Neuronal stem cell (in vitro differentiated cells): ENCODE measurements around the gene FAM98C.

Experiments used
- DNase-seq: peaks from one replicate; pipeline ENCODE4 v3.0.0-alpha.2; 2013; ENCODE audit warnings: low spot score
- H2AFZ ChIP-seq: one replicate; pipeline ENCODE4 v1.6.1; 2013; ENCODE audit warnings: mild to moderate bottlenecking, low read length, inconsistent platforms
- H2AK5ac ChIP-seq: 2 replicates; pipeline ENCODE4 v1.6.1; 2013; ENCODE audit warnings: low read depth, mild to moderate bottlenecking, inconsistent platforms, low read length, moderate library complexity, mixed read lengths
- H2BK120ac ChIP-seq: 2 replicates; pipeline ENCODE4 v1.6.1; 2013; ENCODE audit warnings: low read depth, mild to moderate bottlenecking, inconsistent platforms, low read length, moderate library complexity, mixed read lengths
- H2BK12ac ChIP-seq: one replicate; pipeline ENCODE4 v1.6.1; 2013; ENCODE audit warnings: low read length, inconsistent platforms
- H2BK15ac ChIP-seq: 2 replicates; pipeline ENCODE4 v1.6.1; 2013; ENCODE audit warnings: mild to moderate bottlenecking, low read length, inconsistent platforms, mixed read lengths
- H2BK5ac ChIP-seq: one replicate; pipeline ENCODE4 v1.6.1; 2013; ENCODE audit warnings: inconsistent platforms, mild to moderate bottlenecking, low read length, moderate library complexity
- H3K14ac ChIP-seq: one replicate; pipeline ENCODE4 v1.6.1; 2013; ENCODE audit warnings: low read length, inconsistent platforms
- H3K18ac ChIP-seq: 2 replicates; pipeline ENCODE4 v1.6.1; 2013; ENCODE audit warnings: low read length, inconsistent platforms
- H3K23ac ChIP-seq: 2 replicates; pipeline ENCODE4 v1.6.1; 2013; ENCODE audit warnings: low read depth, mild to moderate bottlenecking, mixed read lengths, low read length, inconsistent platforms; ENCODE audit not compliant: poor library complexity
- H3K27ac ChIP-seq: replicated peaks from 3 replicates; pipeline ENCODE4 v1.5.1; 2013; ENCODE audit warnings: low read length, inconsistent platforms
- H3K27me3 ChIP-seq, 3 experiments: 2 replicates each; pipeline ENCODE4 v1.6.1; 2013; ENCODE audit warnings: low read length in 3 of 3, mild to moderate bottlenecking in 2 of 3, inconsistent platforms in 1 of 3, low read depth in 1 of 3, mixed read lengths in 1 of 3, moderate library complexity in 1 of 3; ENCODE audit not compliant: control insufficient read depth in 3 of 3, insufficient read depth in 3 of 3
- H3K36me3 ChIP-seq, 2 donors: replicated peaks in 1 of 2; 2 replicates each; pipeline ENCODE4 v1.6.1; 2013; ENCODE audit warnings: low read length in 2 of 2; ENCODE audit not compliant: control insufficient read depth in 2 of 2, insufficient read depth in 2 of 2
- H3K4ac ChIP-seq: 2 replicates; pipeline ENCODE4 v1.6.1; 2013; ENCODE audit warnings: inconsistent platforms, mild to moderate bottlenecking, low read length, moderate library complexity
- H3K4me1 ChIP-seq, 2 donors: 1 replicate in 1 of 2; 2 replicates in 1 of 2; pipeline ENCODE4 v1.6.1; 2013; ENCODE audit warnings: low read length in 2 of 2, low read depth in 1 of 2; ENCODE audit not compliant: control insufficient read depth in 2 of 2, insufficient read depth in 1 of 2
- H3K4me2 ChIP-seq: one replicate; pipeline ENCODE4 v1.6.1; 2013; ENCODE audit warnings: mild to moderate bottlenecking, low read length, inconsistent platforms; ENCODE audit not compliant: insufficient read depth, poor library complexity, severe bottlenecking
- H3K4me3 ChIP-seq, 2 donors: 2 replicates each; pipeline ENCODE4 v1.5.1; 2013; ENCODE audit warnings: low read length in 2 of 2, mild to moderate bottlenecking in 2 of 2, inconsistent platforms in 1 of 2, moderate library complexity in 1 of 2
- H3K79me1 ChIP-seq: one replicate; pipeline ENCODE4 v1.6.1; 2013; ENCODE audit warnings: low read depth, mild to moderate bottlenecking, inconsistent platforms, low read length, moderate library complexity
- H3K9ac ChIP-seq: one replicate; pipeline ENCODE4 v1.6.1; 2013; ENCODE audit warnings: mild to moderate bottlenecking, low read depth, low read length, inconsistent platforms; ENCODE audit not compliant: poor library complexity
- H3K9me3 ChIP-seq, 2 donors: replicated peaks in 1 of 2; 2 replicates each; pipeline versions ENCODE3 to v1.6.1; 2013; ENCODE audit warnings: low read length in 2 of 2, mild to moderate bottlenecking in 2 of 2, inconsistent platforms in 1 of 2, low read depth in 1 of 2, mixed read lengths in 1 of 2, moderate library complexity in 1 of 2; ENCODE audit not compliant: control insufficient read depth in 2 of 2, insufficient read depth in 1 of 2
- H4K8ac ChIP-seq: one replicate; pipeline ENCODE4 v1.6.1; 2013; ENCODE audit warnings: low read depth, mild to moderate bottlenecking, inconsistent platforms, low read length, moderate library complexity
- H4K91ac ChIP-seq: one replicate; pipeline ENCODE4 v1.6.1; 2013; ENCODE audit warnings: low read length, low read depth, mild to moderate bottlenecking, inconsistent platforms; ENCODE audit not compliant: poor library complexity
- WGBS, 2 donors: extraction: QIAGEN DNeasy Blood & Tissue Kit; methylation state at CpG; one replicate each; pipeline ENCODE4 v1.1.7; 2013; ENCODE audit warnings: missing lambda C conversion rate in 2 of 2, mixed read lengths in 1 of 2; ENCODE audit not compliant: insufficient read length in 2 of 2, insufficient replicate concordance in 1 of 2; ENCODE audit errors: extremely low coverage in 2 of 2; 5-methylcytosine and 5-hydroxymethylcytosine counted together

The FAM98C gene

DNA sequence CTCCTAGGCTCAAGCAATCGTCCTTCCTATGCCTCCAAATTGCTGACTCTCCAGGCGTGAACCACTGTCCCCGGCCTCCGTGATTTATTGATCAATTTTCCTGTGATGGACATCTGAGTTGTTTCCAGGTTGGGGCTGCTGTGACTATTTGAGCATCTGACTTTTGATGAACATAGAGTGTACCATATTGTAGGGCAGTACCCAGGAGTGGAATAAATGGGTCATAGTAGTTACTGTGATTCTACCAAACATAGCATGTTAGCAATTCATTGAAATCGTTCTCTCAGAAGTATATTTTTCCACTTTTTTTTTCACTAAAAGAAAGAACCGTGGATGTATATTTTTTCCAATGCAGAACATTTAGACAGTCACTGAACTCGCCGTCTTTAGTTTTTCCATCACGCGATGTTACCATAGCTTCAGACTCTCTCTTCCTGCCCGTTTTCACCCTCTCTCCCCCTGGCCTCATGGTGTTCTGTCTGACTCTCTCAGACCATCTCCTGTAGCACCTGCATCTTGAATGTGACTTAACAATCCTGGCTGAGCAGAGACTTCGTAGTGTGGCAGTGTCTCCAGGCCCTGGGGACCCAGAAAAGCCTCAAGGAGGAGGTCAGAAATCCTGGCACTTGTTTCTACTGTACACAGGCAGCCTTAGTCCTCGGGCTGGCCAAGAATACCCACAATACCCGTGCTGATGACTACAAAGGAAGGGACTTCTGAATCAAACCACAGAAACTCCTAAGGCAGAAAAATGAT, 26.3 kb downstream of the FAM98C start:
- no peak overlapping the region for H4K91ac ChIP-seq
- no peak overlapping the region for H2BK12ac ChIP-seq
- H2AK5ac ChIP-seq: no peak overlapping the region
- H3K4me3 ChIP-seq: no peak overlapping the region
- no peak overlapping the region for H2AFZ ChIP-seq
- WGBS, 2 donors: no CpG with 5 or more reads among the region's 14 CpGs
- no peaks in the 10 kb centered on the region for H3K9me3 ChIP-seq
- no peak overlapping the region for H2BK15ac ChIP-seq
- peaks cover 4 to 8% of the 10 kb centered on the region in 2 donors for H3K4me1 ChIP-seq
- H3K27ac ChIP-seq: no peak overlapping the region
- H4K8ac ChIP-seq: no peak overlapping the region
- no peak for DNase-seq
- H3K27me3 ChIP-seq: peaks cover 0 to 12% (median 0%) of the 10 kb centered on the region in 3 experiments
- no peak overlapping the region for H2BK120ac ChIP-seq
- H3K79me1 ChIP-seq: no peaks in the 10 kb centered on the region
- no peak overlapping the region for H3K9ac ChIP-seq
- H2BK5ac ChIP-seq: no peak overlapping the region
- no peaks in the 10 kb centered on the region for H3K36me3 ChIP-seq
- no peak overlapping the region for H3K4ac ChIP-seq
- no peak overlapping the region for H3K14ac ChIP-seq
- no peak overlapping the region for H3K4me2 ChIP-seq
- no peak overlapping the region for H3K18ac ChIP-seq
- no peak overlapping the region for H3K23ac ChIP-seq

DNA sequence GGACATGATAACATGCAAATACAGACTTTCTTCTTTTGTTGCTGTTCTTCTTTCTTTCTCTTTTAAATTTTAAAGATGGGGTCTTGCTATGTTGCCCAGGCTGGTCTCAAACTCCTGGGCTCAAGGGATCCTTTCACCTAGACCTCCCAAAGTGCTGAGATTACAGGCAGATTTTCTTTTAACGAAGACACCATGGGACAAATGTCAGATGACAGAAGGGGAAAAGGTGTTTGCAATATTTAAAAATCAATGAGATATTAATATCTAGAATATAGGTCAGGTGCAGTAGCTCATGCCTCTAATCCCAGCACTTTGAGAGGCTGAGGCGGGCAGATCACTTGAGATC, 26.9 kb downstream of the FAM98C start:
- Histone ChIP-seq H2BK12ac (no peak overlapping the region), H4K8ac (no peak overlapping the region), H3K4ac (no peak overlapping the region), H3K4me1 (peaks cover 8 to 13% of the 10 kb centered on the region in 2 donors), H3K4me3 (no peak overlapping the region), H3K79me1 (no peaks in the 10 kb centered on the region), H3K4me2 (no peak overlapping the region), H3K27me3 (peaks cover 0 to 13% (median 0%) of the 10 kb centered on the region in 3 experiments), H2BK15ac (no peak overlapping the region), H3K9ac (no peak overlapping the region), H3K18ac (no peak overlapping the region), H2BK5ac (no peak overlapping the region), H4K91ac (no peak overlapping the region), H3K14ac (no peak overlapping the region), H3K9me3 (no peaks in the 10 kb centered on the region), H3K23ac (no peak overlapping the region), H3K36me3 (no peaks in the 10 kb centered on the region), H3K27ac (no peak overlapping the region), H2BK120ac (no peak overlapping the region), H2AFZ (no peak overlapping the region), H2AK5ac (no peak overlapping the region)
- DNase-seq: no peak
- no CpG with 5 or more reads among the region's 2 CpGs for WGBS, 2 donors

DNA sequence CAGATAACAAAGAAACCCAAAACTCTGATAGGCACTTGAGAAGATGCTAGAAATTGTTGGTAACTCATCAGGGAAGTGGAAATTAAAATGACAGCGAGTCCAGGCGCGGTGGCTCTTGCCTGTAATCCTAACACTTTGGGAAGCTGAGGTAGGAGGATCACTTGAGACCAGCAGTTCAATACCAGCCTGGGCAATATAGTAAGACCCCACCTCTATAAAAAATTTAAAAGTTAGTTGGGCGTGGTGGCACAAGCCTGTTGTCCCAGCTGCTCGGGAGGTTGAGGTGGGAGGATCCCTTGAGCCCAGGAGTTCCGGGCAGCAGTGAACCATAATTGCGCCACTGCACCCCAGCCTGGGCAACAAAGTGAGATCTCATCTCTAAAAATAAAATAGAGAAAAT, 28.0 kb downstream of the FAM98C start:
- no peaks in the 10 kb centered on the region for H3K9me3 ChIP-seq
- no peak overlapping the region for H2BK12ac ChIP-seq
- H3K4me3 ChIP-seq: no peak overlapping the region
- peaks cover 0 to 6% (median 0%) of the 10 kb centered on the region in 3 experiments for H3K27me3 ChIP-seq
- no peak overlapping the region for H3K14ac ChIP-seq
- H2AK5ac ChIP-seq: no peak overlapping the region
- no peak for DNase-seq
- H3K27ac ChIP-seq: no peak overlapping the region
- H4K8ac ChIP-seq: no peak overlapping the region
- no peak overlapping the region for H3K23ac ChIP-seq
- no peak overlapping the region for H3K18ac ChIP-seq
- H2BK120ac ChIP-seq: no peak overlapping the region
- no peak overlapping the region for H3K4me2 ChIP-seq
- H3K4me1 ChIP-seq: peaks cover 11 to 15% of the 10 kb centered on the region in 2 donors
- H3K79me1 ChIP-seq: no peaks in the 10 kb centered on the region
- no peak overlapping the region for H2AFZ ChIP-seq
- H3K4ac ChIP-seq: no peak overlapping the region
- H3K36me3 ChIP-seq: no peaks in the 10 kb centered on the region
- H3K9ac ChIP-seq: no peak overlapping the region
- no peak overlapping the region for H2BK15ac ChIP-seq
- no peak overlapping the region for H4K91ac ChIP-seq
- WGBS, 2 donors: no CpG with 5 or more reads among the region's 7 CpGs
- H2BK5ac ChIP-seq: no peak overlapping the region

DNA sequence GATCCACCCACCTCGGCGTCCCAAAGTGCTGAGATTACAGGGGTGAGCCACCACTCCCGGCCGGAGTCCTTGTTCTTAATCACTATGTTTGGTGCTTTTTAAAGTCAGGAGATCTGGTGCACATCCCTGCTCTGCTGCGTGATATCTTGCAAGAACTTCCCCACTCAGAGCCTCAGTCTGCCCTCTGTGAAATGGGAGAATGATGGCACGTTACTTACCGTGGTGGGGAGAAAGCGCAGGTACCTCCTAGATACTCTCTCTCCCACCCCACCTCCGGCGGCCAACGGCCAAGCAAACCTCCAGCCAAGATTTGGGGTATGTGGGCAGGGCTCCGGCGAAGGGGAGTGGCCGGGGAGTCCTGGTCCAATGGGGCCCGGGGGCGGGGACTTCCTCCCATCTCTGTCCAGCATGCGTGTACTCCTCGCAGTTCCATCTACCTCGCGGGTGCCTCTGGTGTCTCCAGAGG, 30.4 kb downstream of the FAM98C start, which contains the start of gene RYR1:
Gene RYR1 (plus strand): TSS at position 424 of the 466 bp plus-strand sequence. CDS start 139 bp downstream, outside the sequence.
- Histone ChIP-seq H3K9me3 (no peaks in the 10 kb centered on the region), H2BK15ac (no peak within 1 kb of the TSS), H3K9ac (no peak within 1 kb of the TSS), H2BK120ac (no peak within 1 kb of the TSS), H2BK12ac (no peak within 1 kb of the TSS), H4K8ac (no peak within 1 kb of the TSS), H3K4me3 (peak within 1 kb of the TSS; percentile 8 to 48), H2AK5ac (no peak within 1 kb of the TSS), H3K79me1 (no peaks in the 10 kb centered on the region), H3K23ac (no peak within 1 kb of the TSS), H3K14ac (no peak within 1 kb of the TSS), H3K18ac (no peak within 1 kb of the TSS), H3K36me3 (no peaks in the 10 kb centered on the region), H2AFZ (peak within 1 kb of the TSS; percentile 77), H3K4me1 (peaks cover 11 to 15% of the 10 kb centered on the region in 2 donors), H3K4ac (no peak within 1 kb of the TSS), H4K91ac (no peak within 1 kb of the TSS), H2BK5ac (no peak within 1 kb of the TSS), H3K4me2 (peak within 1 kb of the TSS; percentile 75), H3K27ac (no peak within 1 kb of the TSS), H3K27me3 (peaks cover 0 to 6% (median 0%) of the 10 kb centered on the region in 3 experiments)
- DNase-seq: peak; percentile 68
- WGBS, 2 donors: no CpG with 5 or more reads among the region's 20 CpGs
